AG20443 (cell line): Measurements from ENCODE around the gene FOS.
"Not testable (repeated sequence)": the region's sequence is repeated elsewhere in the genome, so short reads cannot be mapped to it uniquely, and the experiment has no call there.

ENCODE experiments used
- DNase-seq: peaks from one replicate; pipeline ENCODE4 v3.0.0; 2012; ENCODE audit warnings: low spot score, mixed read lengths

Gene FOS

GRCh38 chr14:75277008-75277814 lies 1.4 kb upstream of the FOS start:
- peak; percentile 92 for DNase-seq

- no peak for DNase-seq
These were observed 710 bp upstream of the FOS start for GRCh38 chr14:75277815-75278421.

GRCh38 chr14:75279153-75279762 lies 630 bp downstream of the FOS start:
- peak; percentile 22 for DNase-seq

GRCh38 chr14:75279763-75280290 lies 1.2 kb downstream of the FOS start:
- peak; percentile 12 for DNase-seq

- no peak for DNase-seq
These were observed 1.7 kb downstream of the FOS start for GRCh38 chr14:75280291-75280830.

- no peak for DNase-seq
These were observed 2.4 kb downstream of the FOS start for GRCh38 chr14:75280831-75281653.

GRCh38 chr14:75281654-75282019 lies 3.0 kb downstream of the FOS start:
- no peak for DNase-seq

- DNase-seq, result no peak
These were observed 3.5 kb downstream of the FOS start for GRCh38 chr14:75282170-75282554.

- not testable (repeated sequence) for DNase-seq
These were observed 4.0 kb downstream of the FOS start for GRCh38 chr14:75282555-75283161.

- DNase-seq, result no peak
These were observed 4.7 kb downstream of the FOS start for GRCh38 chr14:75283162-75283832.

- DNase-seq, result no peak
These were observed 5.4 kb downstream of the FOS start for GRCh38 chr14:75283833-75284563.

- no peak for DNase-seq
These were observed 6.7 kb downstream of the FOS start for GRCh38 chr14:75285331-75285730.

GRCh38 chr14:75286313-75286712 lies 7.7 kb downstream of the FOS start:
- no peak for DNase-seq

GRCh38 chr14:75289840-75290388 lies 11.3 kb downstream of the FOS start:
- no peak for DNase-seq

GRCh38 chr14:75290851-75291250 lies 12.2 kb downstream of the FOS start:
- no peak for DNase-seq

GRCh38 chr14:75291331-75291730 lies 12.7 kb downstream of the FOS start:
- DNase-seq, result no peak

GRCh38 chr14:75292101-75292563 lies 13.5 kb downstream of the FOS start:
- no peak for DNase-seq

GRCh38 chr14:75292886-75293285 lies 14.3 kb downstream of the FOS start:
- no peak for DNase-seq

GRCh38 chr14:75293920-75294648 lies 15.5 kb downstream of the FOS start:
- peak; percentile 98 for DNase-seq
